Stimulated activated naive CD8-positive, alpha-beta T cell treated with anti-CD3 and anti-CD28 coated beads, Interleukin-15, amount 100 ng/mL, for 72 hours (primary cell): ENCODE data around the gene SNX1.
"Not testable (repeated sequence)": the region's sequence is repeated elsewhere in the genome, so short reads cannot be mapped to it uniquely, and the experiment has no call there.

Source experiments
- ATAC-seq: fragments of 150-1000 bp; cut with Tn5 transposase; 2 replicates; pipeline ENCODE4 v1.10.0; 2021; ENCODE audit warnings: mild to moderate bottlenecking, moderate library complexity
- DNase-seq, 2 donors: peaks; one replicate each; pipeline ENCODE4 v3.0.0; 2021 to 2022
- H3K27ac Mint-ChIP-seq, 2 donors: one replicate each; pipeline ENCODE4 v1.8.0; 2022; ENCODE audit warnings: mild to moderate bottlenecking in 2 of 2, mixed read lengths in 2 of 2, moderate library complexity in 2 of 2
- H3K27me3 Mint-ChIP-seq: one replicate; pipeline ENCODE4 v1.8.0; 2022; ENCODE audit warnings: mixed read lengths
- H3K4me1 Mint-ChIP-seq: one replicate; pipeline ENCODE4 v1.8.0; 2022; ENCODE audit warnings: mild to moderate bottlenecking, mixed read lengths
- H3K4me3 Mint-ChIP-seq, 2 donors: one replicate each; pipeline ENCODE4 v1.8.0; 2022; ENCODE audit warnings: mild to moderate bottlenecking in 2 of 2, mixed read lengths in 2 of 2, moderate library complexity in 1 of 2
- H3K9me3 Mint-ChIP-seq, 2 donors: one replicate each; pipeline ENCODE4 v1.8.0; 2022; ENCODE audit warnings: mixed read lengths in 2 of 2

SNX1 gene

GRCh38 chr15:64095795-64096667 is at the start of gene SNX1:
Gene SNX1 (plus strand): TSS chr15:64095982. CDS start chr15:64096014, 32 bp downstream.
- ATAC-seq (peak; percentile 70), DNase-seq (peak; percentile 93 to 94)
- Mint-ChIP-seq H3K4me1 (peaks cover 64% of the 10 kb centered on the region), H3K9me3 (no peaks in the 10 kb centered on the region), H3K27ac (peak within 1 kb of the TSS; percentile 99), H3K4me3 (peak within 1 kb of the TSS; percentile 99 to 100), H3K27me3 (no peaks in the 10 kb centered on the region)

- Mint-ChIP-seq H3K27me3 (peaks cover 48% of the 10 kb centered on the region), H3K4me1 (peaks cover 21% of the 10 kb centered on the region), H3K27ac (no peak within 1 kb of the TSS), H3K4me3 (peak within 1 kb of the TSS; percentile 80 to 81), H3K9me3 (no peaks in the 10 kb centered on the region)
- DNase-seq = peak; percentile 60 to 77
- peak; percentile 87 for ATAC-seq
These were observed 49.2 kb upstream of the SNX1 start, which contains the start of gene DAPK2 for GRCh38 chr15:64046421-64047153. Gene DAPK2 (minus strand): TSS chr15:64046485. CDS start chr15:64040261, 6,224 bp downstream.

- Mint-ChIP-seq H3K4me3 (no peak overlapping the region), H3K9me3 (no peaks in the 10 kb centered on the region), H3K27me3 (peaks cover 40% of the 10 kb centered on the region), H3K4me1 (peaks cover 21% of the 10 kb centered on the region), H3K27ac (no peak overlapping the region)
- DNase-seq = no peak
- no peak for ATAC-seq
These were observed 46.9 kb upstream of the SNX1 start for GRCh38 chr15:64048781-64049460.

- ATAC-seq (no peak), DNase-seq (no peak)
- no peak overlapping the region for H3K4me3 Mint-ChIP-seq
- H3K27ac Mint-ChIP-seq = no peak overlapping the region
- no peaks in the 10 kb centered on the region for H3K9me3 Mint-ChIP-seq
- H3K27me3 Mint-ChIP-seq = peaks cover 28% of the 10 kb centered on the region
- H3K4me1 Mint-ChIP-seq = peaks cover 19% of the 10 kb centered on the region
These were observed 45.3 kb upstream of the SNX1 start for GRCh38 chr15:64050281-64051092.

GRCh38 chr15:64051093-64051402 is 44.7 kb upstream of the SNX1 start:
- H3K27ac Mint-ChIP-seq = no peak overlapping the region
- peaks cover 15% of the 10 kb centered on the region for H3K4me1 Mint-ChIP-seq
- no peaks in the 10 kb centered on the region for H3K9me3 Mint-ChIP-seq
- peaks cover 26% of the 10 kb centered on the region for H3K27me3 Mint-ChIP-seq
- DNase-seq (no peak), ATAC-seq (no peak)
- no peak overlapping the region for H3K4me3 Mint-ChIP-seq

GRCh38 chr15:64051407-64052259 is 44.1 kb upstream of the SNX1 start:
- DNase-seq = no peak
- no peak for ATAC-seq
- H3K4me1 Mint-ChIP-seq = peaks cover 12% of the 10 kb centered on the region
- H3K9me3 Mint-ChIP-seq = no peaks in the 10 kb centered on the region
- peak overlapping the region in 1 of 2 donors; percentile 25 for H3K27ac Mint-ChIP-seq
- no peak overlapping the region for H3K4me3 Mint-ChIP-seq
- H3K27me3 Mint-ChIP-seq = peaks cover 24% of the 10 kb centered on the region

GRCh38 chr15:64052925-64053491 is 42.8 kb upstream of the SNX1 start:
- ATAC-seq = no peak
- Mint-ChIP-seq H3K27me3 (peaks cover 11% of the 10 kb centered on the region), H3K27ac (no peak overlapping the region), H3K4me1 (peaks cover 7% of the 10 kb centered on the region), H3K4me3 (no peak overlapping the region), H3K9me3 (no peaks in the 10 kb centered on the region)
- DNase-seq = peak in 1 of 2 donors; percentile 2

- DNase-seq = peak in 1 of 2 donors; percentile 1
- not testable (repeated sequence) for ATAC-seq, H3K27ac Mint-ChIP-seq, H3K27me3 Mint-ChIP-seq, H3K9me3 Mint-ChIP-seq, H3K4me3 Mint-ChIP-seq, H3K4me1 Mint-ChIP-seq
These were observed 42.1 kb upstream of the SNX1 start for GRCh38 chr15:64053674-64054073.

GRCh38 chr15:64058279-64058678 is 37.5 kb upstream of the SNX1 start:
- no peaks in the 10 kb centered on the region for H3K9me3 Mint-ChIP-seq
- H3K27ac Mint-ChIP-seq = no peak overlapping the region
- ATAC-seq (no peak), DNase-seq (no peak)
- H3K4me1 Mint-ChIP-seq = no peaks in the 10 kb centered on the region
- H3K4me3 Mint-ChIP-seq = no peak overlapping the region
- H3K27me3 Mint-ChIP-seq = no peaks in the 10 kb centered on the region

- H3K27me3 Mint-ChIP-seq, H3K4me3 Mint-ChIP-seq, H3K9me3 Mint-ChIP-seq, H3K27ac Mint-ChIP-seq, ATAC-seq, H3K4me1 Mint-ChIP-seq, DNase-seq: not testable (repeated sequence)
These were observed 36.7 kb upstream of the SNX1 start for GRCh38 chr15:64059104-64059503.

GRCh38 chr15:64060716-64061115 is 35.1 kb upstream of the SNX1 start:
- no peaks in the 10 kb centered on the region for H3K9me3 Mint-ChIP-seq
- no peak overlapping the region for H3K4me3 Mint-ChIP-seq
- no peak overlapping the region for H3K27ac Mint-ChIP-seq
- ATAC-seq = no peak
- DNase-seq = no peak
- H3K4me1 Mint-ChIP-seq = no peaks in the 10 kb centered on the region
- no peaks in the 10 kb centered on the region for H3K27me3 Mint-ChIP-seq

- H3K4me3 Mint-ChIP-seq = no peak overlapping the region
- peaks cover 10% of the 10 kb centered on the region for H3K4me1 Mint-ChIP-seq
- no peak for ATAC-seq
- no peak for DNase-seq
- no peaks in the 10 kb centered on the region for H3K27me3 Mint-ChIP-seq
- H3K9me3 Mint-ChIP-seq = no peaks in the 10 kb centered on the region
- H3K27ac Mint-ChIP-seq = no peak overlapping the region
These were observed 29.3 kb upstream of the SNX1 start for GRCh38 chr15:64066451-64066850.

GRCh38 chr15:64067564-64068030 is 28.2 kb upstream of the SNX1 start:
- H3K27ac Mint-ChIP-seq = peak overlapping the region in 1 of 2 donors; percentile 42

GRCh38 chr15:64068133-64068532 is 27.6 kb upstream of the SNX1 start:
- no peak overlapping the region for H3K4me3 Mint-ChIP-seq
- DNase-seq = no peak
- peak; percentile 57 for ATAC-seq
- H3K9me3 Mint-ChIP-seq = no peaks in the 10 kb centered on the region
- H3K4me1 Mint-ChIP-seq = peaks cover 10% of the 10 kb centered on the region
- H3K27ac Mint-ChIP-seq = no peak overlapping the region
- no peaks in the 10 kb centered on the region for H3K27me3 Mint-ChIP-seq

More at GRCh38 chr15:64067564-64068030, 28.2 kb upstream of the SNX1 start:
- peak; percentile 60 to 65 for DNase-seq
- peak overlapping the region in 1 of 2 donors; percentile 58 for H3K4me3 Mint-ChIP-seq
- peak; percentile 86 for ATAC-seq
- H3K4me1 Mint-ChIP-seq = peaks cover 10% of the 10 kb centered on the region
- H3K9me3 Mint-ChIP-seq = no peaks in the 10 kb centered on the region
- H3K27me3 Mint-ChIP-seq = no peaks in the 10 kb centered on the region
